ENCODE results near the gene RPUSD1. TPM values are rescaled to one million over a fixed set of nuclear protein-coding genes. Genes with fewer than 3 reads are reported as not detected.
A peak's percentile ranks its signal among the peaks of the same experiment; 100 is the strongest.
"Not testable (repeated sequence)": the region's sequence is repeated elsewhere in the genome, so short reads cannot be mapped to it uniquely, and the experiment has no call there.

Gene RPUSD1, protein sequence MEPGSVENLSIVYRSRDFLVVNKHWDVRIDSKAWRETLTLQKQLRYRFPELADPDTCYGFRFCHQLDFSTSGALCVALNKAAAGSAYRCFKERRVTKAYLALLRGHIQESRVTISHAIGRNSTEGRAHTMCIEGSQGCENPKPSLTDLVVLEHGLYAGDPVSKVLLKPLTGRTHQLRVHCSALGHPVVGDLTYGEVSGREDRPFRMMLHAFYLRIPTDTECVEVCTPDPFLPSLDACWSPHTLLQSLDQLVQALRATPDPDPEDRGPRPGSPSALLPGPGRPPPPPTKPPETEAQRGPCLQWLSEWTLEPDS
- total RNA-seq (2021) (36.1 and 41.1 TPM in 2 replicates), Bru-seq, nascent RNA (percentile 40 among the genes with signal in this experiment), BruChase-seq, experiment 1, labeled RNA remaining after a 2-hour chase (percentile 48 among the genes with signal in this experiment), BruChase-seq, experiment 2, labeled RNA remaining after a 6-hour chase (percentile 61 among the genes with signal in this experiment)
- long read RNA-seq, transcript RPUSD1-201 (6 exons, 2,050 nt): major isoform, 43 of 101 reads
- long read RNA-seq, transcript RPUSD1-205 (6 exons, 940 nt): minor isoform, 5 of 101 reads
- long read RNA-seq, partial matches to known transcripts: 10 of 101 reads
- long read RNA-seq, other reads (novel, unspliced or antisense): 33 of 101 reads

DNA sequence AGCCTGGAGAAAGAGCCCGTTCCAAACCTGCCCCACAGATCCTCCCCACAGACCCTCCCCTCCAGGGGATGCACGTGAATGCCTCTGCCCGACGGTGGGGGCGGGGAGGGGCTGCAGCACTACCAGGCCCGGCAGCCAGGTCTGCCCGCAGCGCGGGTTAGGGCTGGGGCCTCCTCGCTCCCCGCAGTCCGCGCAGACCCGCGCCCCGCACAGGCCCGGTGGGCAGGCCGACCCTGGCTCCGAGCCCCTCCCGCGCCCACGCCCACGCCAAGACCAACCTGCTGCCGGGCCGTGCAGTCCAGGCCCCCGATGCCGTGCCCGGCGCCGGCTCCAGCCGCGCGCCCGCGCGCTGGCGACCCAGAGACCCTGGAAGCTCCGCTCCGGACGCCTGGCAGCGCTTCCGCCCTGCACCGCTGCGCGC lies at the start of gene RPUSD1:
Gene RPUSD1 (minus strand): TSS at position 404 of the 421 bp plus-strand sequence. CDS start 644 bp downstream, outside the sequence.
- TF ChIP-seq, protein P1, sequence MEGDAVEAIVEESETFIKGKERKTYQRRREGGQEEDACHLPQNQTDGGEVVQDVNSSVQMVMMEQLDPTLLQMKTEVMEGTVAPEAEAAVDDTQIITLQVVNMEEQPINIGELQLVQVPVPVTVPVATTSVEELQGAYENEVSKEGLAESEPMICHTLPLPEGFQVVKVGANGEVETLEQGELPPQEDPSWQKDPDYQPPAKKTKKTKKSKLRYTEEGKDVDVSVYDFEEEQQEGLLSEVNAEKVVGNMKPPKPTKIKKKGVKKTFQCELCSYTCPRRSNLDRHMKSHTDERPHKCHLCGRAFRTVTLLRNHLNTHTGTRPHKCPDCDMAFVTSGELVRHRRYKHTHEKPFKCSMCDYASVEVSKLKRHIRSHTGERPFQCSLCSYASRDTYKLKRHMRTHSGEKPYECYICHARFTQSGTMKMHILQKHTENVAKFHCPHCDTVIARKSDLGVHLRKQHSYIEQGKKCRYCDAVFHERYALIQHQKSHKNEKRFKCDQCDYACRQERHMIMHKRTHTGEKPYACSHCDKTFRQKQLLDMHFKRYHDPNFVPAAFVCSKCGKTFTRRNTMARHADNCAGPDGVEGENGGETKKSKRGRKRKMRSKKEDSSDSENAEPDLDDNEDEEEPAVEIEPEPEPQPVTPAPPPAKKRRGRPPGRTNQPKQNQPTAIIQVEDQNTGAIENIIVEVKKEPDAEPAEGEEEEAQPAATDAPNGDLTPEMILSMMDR (conservative IDR thresholded peaks at IDR 0.05; ENCODE audit: low read depth, low read length): no peak
- TF ChIP-seq EZH2 (IDR thresholded peaks at IDR 0.05; ENCODE audit: borderline replicate concordance, low read depth, low read length, poor library complexity, severe bottlenecking): no peak
- Histone ChIP-seq H3K9me3 (ENCODE audit: low read depth, low read length, poor library complexity, severe bottlenecking) (no peaks in the 10 kb centered on the region), H3K4me3 (ENCODE audit: low read depth, low read length, poor library complexity, severe bottlenecking) (peak within 1 kb of the TSS; percentile 72), H3K36me3 (ENCODE audit: insufficient read depth, low read length, poor library complexity, severe bottlenecking) (peaks cover 37% of the 10 kb centered on the region), H3K4me1 (ENCODE audit: insufficient read depth, low read length, poor library complexity, severe bottlenecking) (peaks cover 8% of the 10 kb centered on the region), H3K27me3 (replicated peaks; ENCODE audit: insufficient read depth, low read depth, low read length, poor library complexity) (peaks cover 6% of the 10 kb centered on the region), H3K27ac (ENCODE audit: low read depth, low read length, poor library complexity, severe bottlenecking) (peak within 1 kb of the TSS; percentile 83)
- intact Hi-C loops (cut with micrococcal nuclease; ENCODE audit: unreplicated experiment): loop anchor here (5.0 kb wide), 1 partner anchor 76 kb away; no protein-coding TSS in a partner anchor
- ChIA-PET CTCF (interaction anchor here (1.4 kb wide), 1 partner anchor 68 kb away, joined by 5 read pairs; no protein-coding TSS in a partner anchor), POLR2A (ENCODE audit: low non-redundant PET) (interaction anchor here (0.6 kb wide), 1 partner anchor 404 kb away, joined by 12 read pairs; no protein-coding TSS in a partner anchor)
- DNase-seq (ENCODE audit: low spot score): no peak
- BruUV-seq (replicated peaks): no TSS peak

DNA sequence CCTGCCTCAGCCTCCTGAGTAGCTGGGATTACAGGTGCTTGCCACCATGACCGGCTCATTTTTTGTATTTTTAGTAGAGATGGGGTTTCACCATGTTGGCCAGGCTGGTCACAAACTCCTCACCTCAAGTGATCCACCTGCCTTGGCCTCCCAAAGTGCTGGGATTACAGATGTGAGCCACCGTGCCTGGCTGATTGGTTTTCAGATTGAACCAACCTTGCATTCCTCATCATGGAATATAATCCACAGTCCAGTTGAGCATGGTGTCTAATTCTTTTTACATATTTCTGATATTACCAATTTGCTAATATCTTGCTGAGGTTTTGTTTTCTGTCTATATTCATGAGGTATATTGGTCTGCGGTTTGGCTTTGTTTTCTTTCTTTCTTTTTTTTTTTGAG lies 48.6 kb upstream of the RPUSD1 start:
- H3K4me1 ChIP-seq (ENCODE audit: insufficient read depth, low read length, poor library complexity, severe bottlenecking); H3K27ac ChIP-seq (ENCODE audit: low read depth, low read length, poor library complexity, severe bottlenecking); BruUV-seq (replicated peaks); H3K36me3 ChIP-seq (ENCODE audit: insufficient read depth, low read length, poor library complexity, severe bottlenecking); H3K9me3 ChIP-seq (ENCODE audit: low read depth, low read length, poor library complexity, severe bottlenecking); H3K27me3 ChIP-seq (replicated peaks; ENCODE audit: insufficient read depth, low read depth, low read length, poor library complexity); DNase-seq (ENCODE audit: low spot score); H3K4me3 ChIP-seq (ENCODE audit: low read depth, low read length, poor library complexity, severe bottlenecking); intact Hi-C loops (cut with micrococcal nuclease; ENCODE audit: unreplicated experiment); CTCF ChIA-PET; POLR2A ChIA-PET (ENCODE audit: low non-redundant PET): not testable (repeated sequence)

DNA sequence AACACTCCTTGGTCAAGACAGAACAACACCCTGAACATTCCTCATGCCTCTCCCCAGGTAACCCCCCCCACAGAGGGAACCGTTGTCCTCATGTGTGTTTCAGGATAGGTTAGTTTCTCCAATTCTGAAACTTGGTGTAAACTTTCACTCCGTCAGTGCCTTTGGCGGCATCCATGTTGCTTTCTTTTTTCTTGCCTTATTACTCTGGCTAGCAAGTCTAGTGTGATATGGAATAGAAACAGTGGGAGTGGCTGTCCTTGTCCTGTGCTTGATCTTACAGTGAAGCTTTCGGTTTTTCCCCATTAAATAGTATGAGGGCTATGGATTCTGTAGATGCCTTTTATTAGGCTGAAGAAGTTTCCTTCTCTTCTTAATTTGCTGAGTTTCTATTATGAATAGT lies 48.0 kb upstream of the RPUSD1 start:
- Histone ChIP-seq H3K9me3 (ENCODE audit: low read depth, low read length, poor library complexity, severe bottlenecking) (peaks cover 2% of the 10 kb centered on the region), H3K36me3 (ENCODE audit: insufficient read depth, low read length, poor library complexity, severe bottlenecking) (no peaks in the 10 kb centered on the region), H3K4me3 (ENCODE audit: low read depth, low read length, poor library complexity, severe bottlenecking) (no peak overlapping the region), H3K27me3 (replicated peaks; ENCODE audit: insufficient read depth, low read depth, low read length, poor library complexity) (no peaks in the 10 kb centered on the region), H3K4me1 (ENCODE audit: insufficient read depth, low read length, poor library complexity, severe bottlenecking) (no peaks in the 10 kb centered on the region), H3K27ac (ENCODE audit: low read depth, low read length, poor library complexity, severe bottlenecking) (no peak overlapping the region)
- CTCF ChIA-PET: no interaction called here
- BruUV-seq (replicated peaks): no TSS peak
- intact Hi-C loops (cut with micrococcal nuclease; ENCODE audit: unreplicated experiment): no loop called here
- no peak for TF ChIP-seq EZH2 (IDR thresholded peaks at IDR 0.05; ENCODE audit: borderline replicate concordance, low read depth, low read length, poor library complexity, severe bottlenecking)
- TF ChIP-seq, protein P1 (conservative IDR thresholded peaks at IDR 0.05; ENCODE audit: low read depth, low read length): no peak
- no peak for DNase-seq (ENCODE audit: low spot score)
- POLR2A ChIA-PET (ENCODE audit: low non-redundant PET): no interaction called here

Data from A673 (cell line).